Cardiac muscle cell (in vitro differentiated cells and primary cell): ENCODE results near the gene FKBP11. TPM values are rescaled to one million over a fixed set of nuclear protein-coding genes. Genes with fewer than 3 reads are reported as not detected.

ENCODE experiments used
- DNase-seq, 2 donors: peaks; one replicate each; pipeline versions ENCODE4 v3.0.0 to v3.0.0-alpha.2; 2010 to 2017; ENCODE audit warnings: low read depth in 1 of 2, low spot score in 1 of 2
- H3K27ac ChIP-seq: fragments of 200-600 bp; sonication (generic); 2 replicates; pipeline ENCODE4 v1.5.1; 2016
- H3K27me3 ChIP-seq: fragments of 200-600 bp; sonication (generic); 2 replicates; pipeline ENCODE4 v1.6.0; 2016; ENCODE audit warnings: control low read depth
- H3K36me3 ChIP-seq: fragments of 200-600 bp; sonication (generic); 2 replicates; pipeline ENCODE4 v1.5.1; 2016; ENCODE audit warnings: control low read depth
- H3K4me1 ChIP-seq: fragments of 200-600 bp; sonication (generic); 2 replicates; pipeline ENCODE4 v1.8.1; 2017; ENCODE audit warnings: low read depth, mild to moderate bottlenecking, mixed run types
- H3K4me3 ChIP-seq: fragments of 200-600 bp; sonication (generic); 2 replicates; pipeline ENCODE4 v1.5.1; 2016; ENCODE audit warnings: mild to moderate bottlenecking
- H3K9me3 ChIP-seq: fragments of 200-600 bp; sonication (generic); 2 replicates; pipeline ENCODE4 v1.5.1; 2017; ENCODE audit warnings: low read depth, mild to moderate bottlenecking, control low read depth
- polyA plus RNA-seq: library from polyadenylated mRNA; unstranded; fragments of >200 nt; fragmentation: Nextera tagmentation; extraction: Ambion mirVana; gene quantifications from 2 replicates; pipeline ENCODE4 v1.2.1, GENCODE V29; 2016
- total RNA-seq: library from RNA; depleted of rRNA; stranded (reverse); fragments of >200 nt; gene quantifications from 2 replicates; pipeline ENCODE4 v1.2.3, GENCODE V29; 2016
- TF ChIP-seq, protein P1 (sequence below): IDR thresholded peaks from 2 replicates; pipeline ENCODE4 v1.5.1; 2012; ENCODE audit warnings: low read depth, mild to moderate bottlenecking, low read length

The FKBP11 gene
- total and polyA plus RNA-seq, 2 experiments from 2014 or later = 8.9 to 11.9 TPM

- DNase-seq = peak in 1 of 2 donors; percentile 83
These were observed 21.8 kb downstream of the FKBP11 start for GRCh38 chr12:48903363-48903981.

DNA sequence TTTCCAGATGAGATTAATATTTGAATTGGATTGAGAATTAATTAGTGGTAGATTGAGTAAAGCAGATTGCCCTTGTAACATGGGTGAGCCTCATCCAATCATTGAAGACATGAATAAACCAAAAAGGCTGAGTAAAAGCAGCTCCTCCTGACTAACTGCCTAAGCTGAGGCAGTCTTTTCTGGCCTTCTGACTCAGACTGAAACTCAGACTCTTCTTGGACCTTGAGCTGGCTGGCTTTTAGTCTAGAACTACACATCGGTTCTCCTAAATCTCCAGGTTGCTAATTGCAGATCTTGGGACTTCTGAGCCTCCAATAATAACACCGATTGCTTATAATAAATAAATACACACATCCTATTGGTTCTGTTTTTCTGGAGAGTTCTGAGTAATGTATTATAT, 24.0 kb downstream of the FKBP11 start:
- H3K9me3 ChIP-seq = no peaks in the 10 kb centered on the region
- TF ChIP-seq, protein P1, sequence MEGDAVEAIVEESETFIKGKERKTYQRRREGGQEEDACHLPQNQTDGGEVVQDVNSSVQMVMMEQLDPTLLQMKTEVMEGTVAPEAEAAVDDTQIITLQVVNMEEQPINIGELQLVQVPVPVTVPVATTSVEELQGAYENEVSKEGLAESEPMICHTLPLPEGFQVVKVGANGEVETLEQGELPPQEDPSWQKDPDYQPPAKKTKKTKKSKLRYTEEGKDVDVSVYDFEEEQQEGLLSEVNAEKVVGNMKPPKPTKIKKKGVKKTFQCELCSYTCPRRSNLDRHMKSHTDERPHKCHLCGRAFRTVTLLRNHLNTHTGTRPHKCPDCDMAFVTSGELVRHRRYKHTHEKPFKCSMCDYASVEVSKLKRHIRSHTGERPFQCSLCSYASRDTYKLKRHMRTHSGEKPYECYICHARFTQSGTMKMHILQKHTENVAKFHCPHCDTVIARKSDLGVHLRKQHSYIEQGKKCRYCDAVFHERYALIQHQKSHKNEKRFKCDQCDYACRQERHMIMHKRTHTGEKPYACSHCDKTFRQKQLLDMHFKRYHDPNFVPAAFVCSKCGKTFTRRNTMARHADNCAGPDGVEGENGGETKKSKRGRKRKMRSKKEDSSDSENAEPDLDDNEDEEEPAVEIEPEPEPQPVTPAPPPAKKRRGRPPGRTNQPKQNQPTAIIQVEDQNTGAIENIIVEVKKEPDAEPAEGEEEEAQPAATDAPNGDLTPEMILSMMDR = no peak
- no peaks in the 10 kb centered on the region for H3K36me3 ChIP-seq
- H3K27me3 ChIP-seq = no peaks in the 10 kb centered on the region
- H3K27ac ChIP-seq = no peak overlapping the region
- H3K4me3 ChIP-seq = no peak overlapping the region
- H3K4me1 ChIP-seq = no peaks in the 10 kb centered on the region
- no peak for DNase-seq

More at GRCh38 chr12:48903363-48903981, 21.8 kb downstream of the FKBP11 start:
- Histone ChIP-seq H3K9me3 (no peaks in the 10 kb centered on the region), H3K27me3 (no peaks in the 10 kb centered on the region), H3K27ac (no peak overlapping the region), H3K36me3 (no peaks in the 10 kb centered on the region), H3K4me1 (no peaks in the 10 kb centered on the region), H3K4me3 (no peak overlapping the region)
- TF ChIP-seq, protein P1 = no peak

GRCh38 chr12:48899651-48900050, 25.6 kb downstream of the FKBP11 start:
- Histone ChIP-seq H3K4me1 (no peaks in the 10 kb centered on the region), H3K9me3 (no peaks in the 10 kb centered on the region), H3K27me3 (no peaks in the 10 kb centered on the region), H3K27ac (no peak overlapping the region), H3K4me3 (no peak overlapping the region), H3K36me3 (no peaks in the 10 kb centered on the region)
- TF ChIP-seq, protein P1 = no peak
- no peak for DNase-seq

GRCh38 chr12:48894271-48894670, 31.0 kb downstream of the FKBP11 start:
- Histone ChIP-seq H3K27me3 (peaks cover 12% of the 10 kb centered on the region), H3K4me1 (no peaks in the 10 kb centered on the region), H3K9me3 (no peaks in the 10 kb centered on the region), H3K36me3 (no peaks in the 10 kb centered on the region), H3K27ac (no peak overlapping the region), H3K4me3 (no peak overlapping the region)
- DNase-seq = no peak
- TF ChIP-seq, protein P1 = no peak

- TF ChIP-seq, protein P1 = peak; percentile 95
- DNase-seq = peak; percentile 82 to 90
- H3K27me3 ChIP-seq = peaks cover 12% of the 10 kb centered on the region
- no peak overlapping the region for H3K27ac ChIP-seq
- no peaks in the 10 kb centered on the region for H3K36me3 ChIP-seq
- H3K4me1 ChIP-seq = no peaks in the 10 kb centered on the region
- H3K9me3 ChIP-seq = no peaks in the 10 kb centered on the region
- peak overlapping the region; percentile 31 for H3K4me3 ChIP-seq
These were observed 34.5 kb downstream of the FKBP11 start for GRCh38 chr12:48890657-48891418.
